Upper lobe of left lung (tissue), 4 donors: ENCODE results near the gene MIX23.

ENCODE experiments used
- CTCF ChIP-seq, 6 experiments: fragments of 450-650 bp in 4 of 6; fragments of 200-600 bp in 2 of 6; sonication (generic) in 2 of 6; IDR thresholded peaks; one replicate each; pipeline ENCODE4 v1.5.1; 2016 to 2019; ENCODE audit warnings: antibody characterized with exemption in 6 of 6
- EP300 ChIP-seq, 4 donors: sonication (generic); formaldehyde crosslinking; IDR thresholded peaks; one replicate each; pipeline ENCODE4 v1.5.1; 2017; ENCODE audit warnings: antibody characterized with exemption in 4 of 4, control low read depth in 2 of 4

GRCh38 chr3:122414391-122414790 is 31.4 kb upstream of the MIX23 start:
- no peak for TF ChIP-seq CTCF (IDR thresholded peaks at IDR 0.05)
- TF ChIP-seq EP300 (IDR thresholded peaks at IDR 0.05) = no peak
